ENCODE measurements around the gene TUBB4B.

GRCh38 chr9:137278061-137278701 lies 37.1 kb downstream of the TUBB4B start:
- TF ChIP-seq POLR2A (IDR thresholded peaks at IDR 0.05) = no peak
- no peak for TF ChIP-seq CTCF (IDR thresholded peaks at IDR 0.05)
